Measurements from ENCODE around the gene CENPK.

CENPK gene

GRCh38 chr5:65553941-65554340 lies 9.0 kb downstream of the CENPK start:
- POLR2A ChIA-PET, result no interaction called here
- CTCF ChIA-PET, result interaction anchor here (0.9 kb wide), 1 partner anchor 9 kb away, joined by 3 read pairs; the partner anchor contains the start of genes CENPK and PPWD1

GRCh38 chr5:65548281-65548680 lies 14.7 kb downstream of the CENPK start:
- TF ChIP-seq CTCF (IDR thresholded peaks at IDR 0.05; ENCODE audit: insufficient read depth, low read length, missing control alignments), result no peak
- H3K4me3 ChIP-seq (ENCODE audit: low read depth, low read length), result no peak overlapping the region
- ChIA-PET CTCF (no interaction called here), POLR2A (no interaction called here)
- DNase-seq (ENCODE audit: low read depth, low spot score), result no peak

More at GRCh38 chr5:65553941-65554340, 9.0 kb downstream of the CENPK start:
- no peak for DNase-seq (ENCODE audit: low read depth, low spot score)
- TF ChIP-seq CTCF (IDR thresholded peaks at IDR 0.05; ENCODE audit: insufficient read depth, low read length, missing control alignments), result no peak
- no peak overlapping the region for H3K4me3 ChIP-seq (ENCODE audit: low read depth, low read length)

- no peak for DNase-seq (ENCODE audit: low read depth, low spot score)
- ChIA-PET POLR2A (no interaction called here), CTCF (no interaction called here)
- no peak overlapping the region for H3K4me3 ChIP-seq (ENCODE audit: low read depth, low read length)
- no peak for TF ChIP-seq CTCF (IDR thresholded peaks at IDR 0.05; ENCODE audit: insufficient read depth, low read length, missing control alignments)
These were observed 16.8 kb downstream of the CENPK start for GRCh38 chr5:65546141-65546540.

- POLR2A ChIA-PET, result no interaction called here
- TF ChIP-seq CTCF (IDR thresholded peaks at IDR 0.05; ENCODE audit: insufficient read depth, low read length, missing control alignments), result no peak
- CTCF ChIA-PET, result no interaction called here
- DNase-seq (ENCODE audit: low read depth, low spot score), result no peak
- no peak overlapping the region for H3K4me3 ChIP-seq (ENCODE audit: low read depth, low read length)
These were observed 18.5 kb downstream of the CENPK start for GRCh38 chr5:65544473-65544872.

GRCh38 chr5:65539827-65540226 lies 23.1 kb downstream of the CENPK start:
- no peak overlapping the region for H3K4me3 ChIP-seq (ENCODE audit: low read depth, low read length)
- no peak for DNase-seq (ENCODE audit: low read depth, low spot score)
- POLR2A ChIA-PET, result no interaction called here
- CTCF ChIA-PET, result no interaction called here
- no peak for TF ChIP-seq CTCF (IDR thresholded peaks at IDR 0.05; ENCODE audit: insufficient read depth, low read length, missing control alignments)

- DNase-seq (ENCODE audit: low read depth, low spot score), result no peak
- ChIA-PET CTCF (interaction anchor here (0.7 kb wide), 1 partner anchor 578 kb away, joined by 3 read pairs; no protein-coding TSS in a partner anchor), POLR2A (no interaction called here)
- no peak overlapping the region for H3K4me3 ChIP-seq (ENCODE audit: low read depth, low read length)
- no peak for TF ChIP-seq CTCF (IDR thresholded peaks at IDR 0.05; ENCODE audit: insufficient read depth, low read length, missing control alignments)
These were observed 27.4 kb downstream of the CENPK start for GRCh38 chr5:65535529-65535987.

Data from AG04449 (cell line).